Neural progenitor cell (in vitro differentiated cells): ENCODE data around the gene PPIL3. TPM values are rescaled to one million over a fixed set of nuclear protein-coding genes. Genes with fewer than 3 reads are reported as not detected.

Experiments
- DNase-seq: peaks from one replicate; pipeline ENCODE4 v3.0.0-alpha.2; 2016; ENCODE audit warnings: low spot score
- H2AFZ ChIP-seq: fragments of 200-600 bp; sonication (generic); replicated peaks from 2 replicates; pipeline ENCODE4 v1.6.1; 2016; ENCODE audit warnings: antibody characterized with exemption
- H3F3A ChIP-seq: fragments of 200-600 bp; sonication (generic); 2 replicates; pipeline ENCODE4 v1.6.1; 2016; ENCODE audit warnings: antibody characterized with exemption, low read depth
- H3K27ac ChIP-seq: fragments of 200-600 bp; sonication (generic); 2 replicates; pipeline ENCODE4 v1.5.1; 2016; ENCODE audit warnings: mild to moderate bottlenecking
- H3K27me3 ChIP-seq: fragments of 200-600 bp; sonication (generic); 2 replicates; pipeline ENCODE4 v1.6.1; 2016; ENCODE audit warnings: mild to moderate bottlenecking, moderate library complexity
- H3K36me3 ChIP-seq: fragments of 200-600 bp; sonication (generic); 2 replicates; pipeline ENCODE4 v1.5.1; 2016
- H3K4me1 ChIP-seq: fragments of 200-600 bp; sonication (generic); 2 replicates; pipeline ENCODE4 v1.6.1; 2016; ENCODE audit warnings: mixed run types
- H3K4me2 ChIP-seq: fragments of 200-600 bp; sonication (generic); 2 replicates; pipeline ENCODE4 v1.6.1; 2016
- H3K4me3 ChIP-seq: fragments of 200-600 bp; sonication (generic); 2 replicates; pipeline ENCODE4 v1.5.1; 2016
- H3K79me2 ChIP-seq: fragments of 200-600 bp; sonication (generic); 2 replicates; pipeline ENCODE4 v1.6.1; 2016; ENCODE audit warnings: low read depth
- H3K9ac ChIP-seq: fragments of 200-600 bp; sonication (generic); 2 replicates; pipeline ENCODE4 v1.6.1; 2016
- H3K9me3 ChIP-seq: fragments of 200-600 bp; sonication (generic); 2 replicates; pipeline ENCODE4 v1.5.1; 2016; ENCODE audit warnings: low read depth
- H4K20me1 ChIP-seq: fragments of 200-600 bp; sonication (generic); 2 replicates; pipeline ENCODE4 v1.6.1; 2016; ENCODE audit warnings: low read depth
- H3K27ac Mint-ChIP-seq: 3 replicates; pipeline ENCODE4 v1.8.0; 2021; ENCODE audit warnings: mixed read lengths
- H3K27me3 Mint-ChIP-seq: 2 replicates; pipeline ENCODE4 v1.8.0; 2022; ENCODE audit warnings: low read depth, mild to moderate bottlenecking, inconsistent platforms, moderate library complexity, mixed read lengths; ENCODE audit not compliant: insufficient read depth
- H3K36me3 Mint-ChIP-seq: 3 replicates; pipeline ENCODE4 v1.8.0; 2021; ENCODE audit warnings: mixed read lengths
- H3K4me1 Mint-ChIP-seq: 3 replicates; pipeline ENCODE4 v1.8.0; 2021; ENCODE audit warnings: mixed read lengths
- H3K4me3 Mint-ChIP-seq: 3 replicates; pipeline ENCODE4 v1.8.0; 2021; ENCODE audit warnings: mild to moderate bottlenecking, moderate library complexity, mixed read lengths
- H3K9me3 Mint-ChIP-seq: 3 replicates; pipeline ENCODE4 v1.8.0; 2020; ENCODE audit warnings: mixed read lengths
- CTCF ChIP-seq: fragments of 200-600 bp; sonication (generic); IDR thresholded peaks from 2 replicates; pipeline ENCODE4 v1.5.1; 2017; ENCODE audit warnings: antibody characterized with exemption, mild to moderate bottlenecking
- EZH2 ChIP-seq: fragments of 200-600 bp; sonication (generic); IDR thresholded peaks from 2 replicates; pipeline ENCODE4 v1.6.1; 2017; ENCODE audit warnings: antibody characterized with exemption, mild to moderate bottlenecking, moderate library complexity
- EZH2phosphoT487 ChIP-seq: fragments of 200-600 bp; sonication (generic); IDR thresholded peaks from 2 replicates; pipeline ENCODE4 v1.6.1; 2017; ENCODE audit warnings: antibody characterized with exemption
- total RNA-seq: library from RNA; depleted of rRNA; stranded (reverse); fragments of >200 nt; gene quantifications from 2 replicates; pipeline ENCODE4 v1.2.3, GENCODE V29; 2015; ENCODE audit warnings: low replicate concordance

PPIL3 gene
- total RNA-seq, 1 donor from 2014 or later = 152 TPM

GRCh38 chr2:200847269-200847668 is 41.6 kb downstream of the PPIL3 start:
- peaks cover 9% of the 10 kb centered on the region for H4K20me1 ChIP-seq
- Mint-ChIP-seq H3K27ac (no peak overlapping the region), H3K4me3 (no peak overlapping the region), H3K27me3 (peaks cover 6% of the 10 kb centered on the region), H3K36me3 (peaks cover 14% of the 10 kb centered on the region), H3K9me3 (no peaks in the 10 kb centered on the region), H3K4me1 (no peaks in the 10 kb centered on the region)
- H3K4me1 ChIP-seq = no peaks in the 10 kb centered on the region
- no peaks in the 10 kb centered on the region for H3K9me3 ChIP-seq
- no peak overlapping the region for H2AFZ ChIP-seq
- no peak for TF ChIP-seq CTCF
- no peak for TF ChIP-seq EZH2
- TF ChIP-seq EZH2phosphoT487 = no peak
- no peaks in the 10 kb centered on the region for H3K36me3 ChIP-seq
- H3K4me3 ChIP-seq = no peak overlapping the region
- no peak overlapping the region for H3K4me2 ChIP-seq
- no peaks in the 10 kb centered on the region for H3K27me3 ChIP-seq
- DNase-seq = no peak
- no peak overlapping the region for H3K27ac ChIP-seq
- H3F3A ChIP-seq = peaks cover 28% of the 10 kb centered on the region
- H3K79me2 ChIP-seq = no peaks in the 10 kb centered on the region
- no peak overlapping the region for H3K9ac ChIP-seq

- Histone ChIP-seq H3K27me3 (no peaks in the 10 kb centered on the region), H3K4me3 (no peak overlapping the region), H3K9me3 (no peaks in the 10 kb centered on the region), H3K4me2 (no peak overlapping the region), H3K9ac (no peak overlapping the region), H3K79me2 (no peaks in the 10 kb centered on the region), H4K20me1 (no peaks in the 10 kb centered on the region), H2AFZ (no peak overlapping the region), H3K4me1 (no peaks in the 10 kb centered on the region), H3F3A (peaks cover 13% of the 10 kb centered on the region), H3K27ac (no peak overlapping the region), H3K36me3 (no peaks in the 10 kb centered on the region)
- peaks cover 6% of the 10 kb centered on the region for H3K36me3 Mint-ChIP-seq
- H3K4me1 Mint-ChIP-seq = no peaks in the 10 kb centered on the region
- no peak overlapping the region for H3K27ac Mint-ChIP-seq
- peaks cover 3% of the 10 kb centered on the region for H3K27me3 Mint-ChIP-seq
- H3K9me3 Mint-ChIP-seq = no peaks in the 10 kb centered on the region
- TF ChIP-seq EZH2phosphoT487 (no peak), CTCF (no peak), EZH2 (no peak)
- no peak for DNase-seq
- no peak overlapping the region for H3K4me3 Mint-ChIP-seq
These were observed 43.1 kb downstream of the PPIL3 start for GRCh38 chr2:200845669-200846325.

- Mint-ChIP-seq H3K4me1 (no peaks in the 10 kb centered on the region), H3K27ac (no peak overlapping the region), H3K9me3 (no peaks in the 10 kb centered on the region), H3K4me3 (no peak overlapping the region), H3K27me3 (no peaks in the 10 kb centered on the region), H3K36me3 (no peaks in the 10 kb centered on the region)
- Histone ChIP-seq H3K79me2 (no peaks in the 10 kb centered on the region), H3K36me3 (no peaks in the 10 kb centered on the region), H3K4me1 (no peaks in the 10 kb centered on the region), H3K27ac (no peak overlapping the region), H3K9me3 (no peaks in the 10 kb centered on the region), H4K20me1 (no peaks in the 10 kb centered on the region), H3K4me2 (no peak overlapping the region), H2AFZ (no peak overlapping the region), H3K27me3 (no peaks in the 10 kb centered on the region), H3K4me3 (no peak overlapping the region), H3F3A (peaks cover 7% of the 10 kb centered on the region), H3K9ac (no peak overlapping the region)
- no peak for DNase-seq
- TF ChIP-seq CTCF = no peak
- TF ChIP-seq EZH2 = no peak
- no peak for TF ChIP-seq EZH2phosphoT487
These were observed 43.7 kb downstream of the PPIL3 start for GRCh38 chr2:200845194-200845593.
